ENCODE results near the gene TRAF4. TPM values are rescaled to one million over a fixed set of nuclear protein-coding genes. Genes with fewer than 3 reads are reported as not detected.

TRAF4 gene
- polyA plus RNA-seq, 1 donor from 2014 or later = 139 TPM

GRCh38 chr17:28717578-28718332, 26.1 kb upstream of the TRAF4 start, which contains the start of gene RAB34:
RAB34 (minus strand) TSS chr17:28717868; CDS start chr17:28717266, 602 bp downstream.
- no peak within 1 kb of the TSS for H2AFZ ChIP-seq (ENCODE audit: low read depth, low read length)

GRCh38 chr17:28718333-28719020, 25.3 kb upstream of the TRAF4 start:
- Histone ChIP-seq H3K27ac (ENCODE audit: low read length) (no peak overlapping the region), H3K36me3 (ENCODE audit: insufficient read depth, low read length) (no peaks in the 10 kb centered on the region), H3K79me2 (replicated peaks; ENCODE audit: insufficient read depth, low read length) (peaks cover 17% of the 10 kb centered on the region), H3K4me2 (ENCODE audit: low read length) (no peak overlapping the region), H3K27me3 (ENCODE audit: insufficient read depth, low read depth, low read length) (peaks cover 28% of the 10 kb centered on the region), H3K9me2 (ENCODE audit: insufficient read depth, low read length) (no peaks in the 10 kb centered on the region), H3K4me3 (ENCODE audit: low read length) (no peak overlapping the region), H3K9ac (ENCODE audit: low read length) (no peak overlapping the region), H4K20me1 (ENCODE audit: insufficient read depth) (no peaks in the 10 kb centered on the region), H2AFZ (ENCODE audit: low read depth, low read length) (no peak overlapping the region), H3F3A (ENCODE audit: insufficient read depth, low read length, poor library complexity, severe bottlenecking) (no peaks in the 10 kb centered on the region), H3K9me3 (ENCODE audit: low read length) (no peaks in the 10 kb centered on the region)
- TF ChIP-seq EZH2 (IDR thresholded peaks at IDR 0.05; ENCODE audit: borderline replicate concordance, insufficient read depth, low read length, poor library complexity, severe bottlenecking) = peak; percentile 10
- TF ChIP-seq EP300 (conservative IDR thresholded peaks at IDR 0.05; ENCODE audit: poor library complexity, severe bottlenecking) = no peak

More at GRCh38 chr17:28717578-28718332, 26.1 kb upstream of the TRAF4 start, which contains the start of gene RAB34:
- Histone ChIP-seq H3K79me2 (replicated peaks; ENCODE audit: insufficient read depth, low read length) (peaks cover 17% of the 10 kb centered on the region), H3K9ac (ENCODE audit: low read length) (no peak within 1 kb of the TSS), H3K4me3 (ENCODE audit: low read length) (no peak within 1 kb of the TSS), H3K4me2 (ENCODE audit: low read length) (no peak within 1 kb of the TSS), H3K9me2 (ENCODE audit: insufficient read depth, low read length) (no peaks in the 10 kb centered on the region), H3K36me3 (ENCODE audit: insufficient read depth, low read length) (no peaks in the 10 kb centered on the region), H4K20me1 (ENCODE audit: insufficient read depth) (no peaks in the 10 kb centered on the region), H3K27ac (ENCODE audit: low read length) (no peak within 1 kb of the TSS), H3K9me3 (ENCODE audit: low read length) (no peaks in the 10 kb centered on the region), H3F3A (ENCODE audit: insufficient read depth, low read length, poor library complexity, severe bottlenecking) (no peaks in the 10 kb centered on the region), H3K27me3 (ENCODE audit: insufficient read depth, low read depth, low read length) (peaks cover 28% of the 10 kb centered on the region)
- TF ChIP-seq TAF1 (IDR thresholded peaks at IDR 0.05; ENCODE audit: low read depth) = no peak
- no peak for TF ChIP-seq SMC3 (conservative IDR thresholded peaks at IDR 0.05; ENCODE audit: poor library complexity)
- no peak for TF ChIP-seq CTCF (IDR thresholded peaks at IDR 0.05; ENCODE audit: poor library complexity, severe bottlenecking)
- TF ChIP-seq EZH2 (IDR thresholded peaks at IDR 0.05; ENCODE audit: borderline replicate concordance, insufficient read depth, low read length, poor library complexity, severe bottlenecking) = peak; percentile 18
- no peak for TF ChIP-seq EP300 (conservative IDR thresholded peaks at IDR 0.05; ENCODE audit: poor library complexity, severe bottlenecking)

- H3K4me2 ChIP-seq (ENCODE audit: low read length) = peak overlapping the region; percentile 25
- peak overlapping the region; percentile 88 for H3K9ac ChIP-seq (ENCODE audit: low read length)
- no peaks in the 10 kb centered on the region for H3K9me2 ChIP-seq (ENCODE audit: insufficient read depth, low read length)
- peaks cover 28% of the 10 kb centered on the region for H3K27me3 ChIP-seq (ENCODE audit: insufficient read depth, low read depth, low read length)
- no peaks in the 10 kb centered on the region for H3K36me3 ChIP-seq (ENCODE audit: insufficient read depth, low read length)
- TF ChIP-seq MXI1 (conservative IDR thresholded peaks at IDR 0.05; ENCODE audit: poor library complexity, severe bottlenecking) = no peak
- no peak for TF ChIP-seq POLR2AphosphoS5 (IDR thresholded peaks at IDR 0.05)
- no peak for TF ChIP-seq RAD21 (conservative IDR thresholded peaks at IDR 0.05)
- TF ChIP-seq SMC3 (conservative IDR thresholded peaks at IDR 0.05; ENCODE audit: poor library complexity) = no peak
- no peak for TF ChIP-seq REST (IDR thresholded peaks at IDR 0.05; ENCODE audit: borderline replicate concordance)
- TF ChIP-seq EZH2 (IDR thresholded peaks at IDR 0.05; ENCODE audit: borderline replicate concordance, insufficient read depth, low read length, poor library complexity, severe bottlenecking) = no peak
- no peak for TF ChIP-seq TAF1 (IDR thresholded peaks at IDR 0.05; ENCODE audit: low read depth)
- no peak for TF ChIP-seq CTCF (IDR thresholded peaks at IDR 0.05; ENCODE audit: poor library complexity, severe bottlenecking)
- TF ChIP-seq EP300 (conservative IDR thresholded peaks at IDR 0.05; ENCODE audit: poor library complexity, severe bottlenecking) = no peak
- peaks cover 17% of the 10 kb centered on the region for H3K79me2 ChIP-seq (replicated peaks; ENCODE audit: insufficient read depth, low read length)
- no peaks in the 10 kb centered on the region for H4K20me1 ChIP-seq (ENCODE audit: insufficient read depth)
- H3K4me3 ChIP-seq (ENCODE audit: low read length) = peak overlapping the region; percentile 92
- H3K9me3 ChIP-seq (ENCODE audit: low read length) = no peaks in the 10 kb centered on the region
- peak overlapping the region; percentile 84 for H3K27ac ChIP-seq (ENCODE audit: low read length)
- H2AFZ ChIP-seq (ENCODE audit: low read depth, low read length) = peak overlapping the region; percentile 35
- H3F3A ChIP-seq (ENCODE audit: insufficient read depth, low read length, poor library complexity, severe bottlenecking) = no peaks in the 10 kb centered on the region
Measured at GRCh38 chr17:28719021-28719433, 24.8 kb upstream of the TRAF4 start.

Measured in neural cell (in vitro differentiated cells).